ENCODE data around the gene HSF4. TPM values are rescaled to one million over a fixed set of nuclear protein-coding genes. Genes with fewer than 3 reads are reported as not detected.

Gene HSF4
- polyA plus RNA-seq, 4 donors = 1.2 to 3.2 (median 1.6) TPM

DNA sequence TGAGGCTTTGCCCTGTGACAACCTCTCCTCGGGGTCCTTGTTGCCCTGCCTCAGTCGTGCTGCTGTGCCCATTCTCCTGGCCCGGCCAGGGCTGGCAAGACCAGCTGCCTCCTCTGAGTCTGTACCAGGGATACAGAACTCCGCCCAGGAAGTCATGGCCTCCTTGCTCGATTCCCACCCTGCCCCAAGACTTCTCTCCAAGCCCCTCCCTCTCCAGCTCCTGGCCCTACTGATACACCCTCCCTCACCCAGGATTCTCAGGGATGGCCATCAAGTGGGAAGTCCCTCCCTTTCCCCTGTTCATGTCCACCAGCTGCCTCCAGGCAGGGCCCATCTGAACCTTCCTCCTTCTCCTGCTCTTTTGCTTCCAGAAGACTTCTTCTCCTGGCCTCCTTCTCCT is 51.2 kb downstream of the HSF4 start:
- DNase-seq (ENCODE audit: low read depth in 4 of 4, low spot score in 2 of 4) = no peak

DNA sequence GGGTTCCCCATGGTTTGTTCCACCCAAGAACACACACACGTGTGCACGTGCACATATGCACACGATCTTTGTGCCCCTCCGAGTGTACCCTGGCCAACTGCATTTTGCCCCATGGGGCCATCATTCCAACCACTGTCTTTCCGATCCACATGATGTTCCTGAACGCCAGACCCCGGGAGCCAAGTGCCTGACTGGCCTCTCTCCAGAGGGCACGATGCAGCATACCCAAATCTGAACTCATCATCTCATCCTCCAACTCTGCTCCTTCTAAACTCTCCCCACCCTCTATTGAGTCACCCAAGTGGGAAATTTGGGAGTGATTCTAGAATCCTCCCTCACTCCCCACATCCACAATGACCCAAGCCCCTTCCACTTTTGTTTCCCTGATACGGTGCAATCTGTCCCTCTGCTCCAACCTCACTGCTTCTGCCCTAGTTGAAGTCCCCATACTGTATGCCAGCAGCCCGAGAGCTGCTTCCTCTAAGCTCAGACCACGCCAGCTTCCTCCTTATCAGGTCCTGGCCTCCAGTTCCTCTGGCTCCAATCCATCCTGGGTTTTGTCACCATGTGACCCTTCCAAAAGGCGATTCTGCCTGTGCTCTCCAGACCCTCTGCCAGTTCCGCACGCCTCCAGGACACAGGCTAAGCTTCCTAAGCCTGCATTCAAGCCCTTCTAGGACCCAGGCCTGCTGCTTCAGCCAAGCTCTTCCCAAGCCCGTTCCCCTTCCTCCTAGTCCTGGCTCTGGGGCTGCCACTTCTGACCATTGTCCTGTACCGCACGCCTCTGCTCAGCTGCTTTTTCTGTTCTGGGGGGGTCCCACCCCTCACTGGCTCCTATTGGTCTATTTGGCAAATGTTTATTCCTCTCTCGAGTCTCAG is 52.3 kb downstream of the HSF4 start:
- no peak for DNase-seq (ENCODE audit: low read depth in 4 of 4, low spot score in 2 of 4)

Other genes starting within 250 kb of the HSF4 start
- gene CDH16, start 245.9 kb upstream of the HSF4 start, polyA plus RNA-seq (ENCODE audit: insufficient read length in 4 of 4) = 100 to 1,000 TPM; 248 to 312 (median 277) TPM
- gene RRAD, start 239.2 kb upstream of the HSF4 start, polyA plus RNA-seq (ENCODE audit: insufficient read length in 4 of 4) = 1 to 10 TPM; 2.6 to 4.1 (median 3.5) TPM
- gene CIAO2B, start 230.3 kb upstream of the HSF4 start, polyA plus RNA-seq (ENCODE audit: insufficient read length in 4 of 4) = 100 to 1,000 TPM in 2 of 4 donors, 10 to 100 TPM in 2; 91.7 to 120 (median 98.8) TPM
- 10 to 100 TPM; 40.3 to 49.6 (median 45.3) TPM for gene CES2, start 229.2 kb upstream of the HSF4 start, polyA plus RNA-seq (ENCODE audit: insufficient read length in 4 of 4)
- gene CES3, start 203.5 kb upstream of the HSF4 start, polyA plus RNA-seq (ENCODE audit: insufficient read length in 4 of 4) = 1 to 10 TPM; 1.3 to 3.7 (median 2.9) TPM
- gene CES4A, start 176.2 kb upstream of the HSF4 start, polyA plus RNA-seq (ENCODE audit: insufficient read length in 4 of 4) = 10 to 100 TPM in 2 of 4 donors, 1 to 10 TPM in 2; 4.6 to 12.3 (median 9.5) TPM
- 10 to 100 TPM; 62.3 to 77.1 (median 65.0) TPM for gene CBFB, start 135.6 kb upstream of the HSF4 start, polyA plus RNA-seq (ENCODE audit: insufficient read length in 4 of 4)
- 10 to 100 TPM; 21.0 to 28.5 (median 25.5) TPM for gene PHAF1, start 54.8 kb upstream of the HSF4 start, polyA plus RNA-seq (ENCODE audit: insufficient read length in 4 of 4)
- 10 to 100 TPM in 3 of 4 donors, 1 to 10 TPM in 1; 7.5 to 15.1 (median 10.4) TPM for gene B3GNT9, start 13.7 kb upstream of the HSF4 start, polyA plus RNA-seq (ENCODE audit: insufficient read length in 4 of 4)
- 1 to 10 TPM; 4.3 to 7.0 (median 6.1) TPM for gene TRADD, start 4.8 kb upstream of the HSF4 start, polyA plus RNA-seq (ENCODE audit: insufficient read length in 4 of 4)
- gene FBXL8, start 4.8 kb upstream of the HSF4 start, polyA plus RNA-seq (ENCODE audit: insufficient read length in 4 of 4) = 1 to 10 TPM; 1.3 to 2.8 (median 1.9) TPM
- 1 to 10 TPM; 3.6 to 8.3 (median 6.0) TPM for gene NOL3, start 5.8 kb downstream of the HSF4 start, polyA plus RNA-seq (ENCODE audit: insufficient read length in 4 of 4)
- 10 to 100 TPM; 23.9 to 68.7 (median 45.6) TPM for gene MATCAP1, start 19.2 kb downstream of the HSF4 start, polyA plus RNA-seq (ENCODE audit: insufficient read length in 4 of 4)
- gene EXOC3L1, start 25.4 kb downstream of the HSF4 start, polyA plus RNA-seq (ENCODE audit: insufficient read length in 4 of 4) = 1 to 10 TPM; 4.9 to 7.8 (median 6.7) TPM
- 10 to 100 TPM; 53.3 to 79.1 (median 62.8) TPM for gene E2F4, start 27.4 kb downstream of the HSF4 start, polyA plus RNA-seq (ENCODE audit: insufficient read length in 4 of 4)
- 1 to 10 TPM; 5.7 to 7.7 (median 6.3) TPM for gene ELMO3, start 34.4 kb downstream of the HSF4 start, polyA plus RNA-seq (ENCODE audit: insufficient read length in 4 of 4)
- gene TMEM208, start 62.4 kb downstream of the HSF4 start, polyA plus RNA-seq (ENCODE audit: insufficient read length in 4 of 4) = 10 to 100 TPM; 41.0 to 55.0 (median 44.0) TPM
- 10 to 100 TPM; 28.9 to 52.4 (median 43.5) TPM for gene FHOD1, start 82.7 kb downstream of the HSF4 start, polyA plus RNA-seq (ENCODE audit: insufficient read length in 4 of 4)
- gene SLC9A5, start 84.2 kb downstream of the HSF4 start, polyA plus RNA-seq (ENCODE audit: insufficient read length in 4 of 4) = 1 to 10 TPM; 2.3 to 5.9 (median 4.5) TPM
- gene PLEKHG4, start 114.8 kb downstream of the HSF4 start, polyA plus RNA-seq (ENCODE audit: insufficient read length in 4 of 4) = 10 to 100 TPM; 10.4 to 22.6 (median 15.2) TPM
- gene KCTD19, start 162.0 kb downstream of the HSF4 start, polyA plus RNA-seq (ENCODE audit: insufficient read length in 4 of 4) = 1 to 10 TPM in 3 of 4 donors, under 1 TPM in 1; 0.95 to 2.5 (median 1.6) TPM
- 10 to 100 TPM in 1 of 4 donors, 1 to 10 TPM in 3; 2.4 to 10.5 (median 4.7) TPM for gene LRRC36, start 162.1 kb downstream of the HSF4 start, polyA plus RNA-seq (ENCODE audit: insufficient read length in 4 of 4)
- 10 to 100 TPM; 52.9 to 79.1 (median 57.8) TPM for gene TPPP3, start 228.8 kb downstream of the HSF4 start, polyA plus RNA-seq (ENCODE audit: insufficient read length in 4 of 4)